ENCODE data around the gene TOP2B.

Gene TOP2B

GRCh38 chr3:25572919-25573385 is 91.8 kb downstream of the TOP2B start:
- TF ChIP-seq CTCF (IDR thresholded peaks at IDR 0.05; ENCODE audit: low read depth, low read length, missing control alignments), result no peak
- no peak for DNase-seq (ENCODE audit: low read depth)
- in situ Hi-C loops (cut with HindIII; ENCODE audit: low sequenced_read_pairs), result no loop called here
- H3K4me3 ChIP-seq (ENCODE audit: low read depth, low read length), result no peak overlapping the region

- H3K4me3 ChIP-seq (ENCODE audit: low read depth, low read length), result no peak overlapping the region
- TF ChIP-seq CTCF (IDR thresholded peaks at IDR 0.05; ENCODE audit: low read depth, low read length, missing control alignments), result no peak
- no peak for DNase-seq (ENCODE audit: low read depth)
- in situ Hi-C loops (cut with HindIII; ENCODE audit: low sequenced_read_pairs), result no loop called here
Measured at GRCh38 chr3:25572336-25572735, 92.4 kb downstream of the TOP2B start.

GRCh38 chr3:25571285-25571684 is 93.4 kb downstream of the TOP2B start:
- H3K4me3 ChIP-seq (ENCODE audit: low read depth, low read length), result no peak overlapping the region
- TF ChIP-seq CTCF (IDR thresholded peaks at IDR 0.05; ENCODE audit: low read depth, low read length, missing control alignments), result no peak
- DNase-seq (ENCODE audit: low read depth), result no peak
- in situ Hi-C loops (cut with HindIII; ENCODE audit: low sequenced_read_pairs), result no loop called here

GRCh38 chr3:25568525-25569078 is 96.1 kb downstream of the TOP2B start:
- TF ChIP-seq CTCF (IDR thresholded peaks at IDR 0.05; ENCODE audit: low read depth, low read length, missing control alignments), result no peak
- DNase-seq (ENCODE audit: low read depth), result no peak
- no peak overlapping the region for H3K4me3 ChIP-seq (ENCODE audit: low read depth, low read length)
- in situ Hi-C loops (cut with HindIII; ENCODE audit: low sequenced_read_pairs), result no loop called here

GRCh38 chr3:25567806-25568524 is 96.7 kb downstream of the TOP2B start:
- H3K4me3 ChIP-seq (ENCODE audit: low read depth, low read length), result no peak overlapping the region
- in situ Hi-C loops (cut with HindIII; ENCODE audit: low sequenced_read_pairs), result no loop called here
- no peak for DNase-seq (ENCODE audit: low read depth)
- no peak for TF ChIP-seq CTCF (IDR thresholded peaks at IDR 0.05; ENCODE audit: low read depth, low read length, missing control alignments)

GRCh38 chr3:25567388-25567787 is 97.3 kb downstream of the TOP2B start:
- no peak for DNase-seq (ENCODE audit: low read depth)
- in situ Hi-C loops (cut with HindIII; ENCODE audit: low sequenced_read_pairs), result no loop called here
- no peak for TF ChIP-seq CTCF (IDR thresholded peaks at IDR 0.05; ENCODE audit: low read depth, low read length, missing control alignments)
- no peak overlapping the region for H3K4me3 ChIP-seq (ENCODE audit: low read depth, low read length)
